Endothelial cell of umbilical vein (primary cell): ENCODE data around the gene COL6A3. TPM values are rescaled to one million over a fixed set of nuclear protein-coding genes. Genes with fewer than 3 reads are reported as not detected.

Experiments
- BruUV-seq: library from RNA; stranded (reverse); fragments of 400-500 nt; replicated peaks from 2 replicates; lab custom pipeline; 2021; lab: Mats Ljungman, UMichigan
- CTCF ChIA-PET: fragments of 300-600, 350-600 bp; sonication (Branson Sonifier 250); formaldehyde crosslinking; loops from one replicate; lab custom pipeline; 2021; ENCODE audit warnings: antibody characterized with exemption, inconsistent platforms; lab: Charles Lee
- POLR2A ChIA-PET: fragments of 300-600, 350-600 bp; sonication (Branson Sonifier 250); formaldehyde crosslinking; loops from one replicate; lab custom pipeline; 2021; ENCODE audit warnings: antibody characterized with exemption, inconsistent platforms; lab: Charles Lee
- DNase-seq: peaks from one replicate; pipeline ENCODE4 v3.0.0-alpha.2; 2011; ENCODE audit warnings: low read depth, low spot score
- FAIRE-seq: peaks from 2 replicates; lab custom pipeline; 2011; peaks lifted over from hg19 to GRCh38; lab: Jason Lieb, UNC
- H2AFZ ChIP-seq: 2 replicates; pipeline ENCODE4 v1.6.0; 2012; ENCODE audit warnings: low read depth, low read length, control low read depth, inconsistent platforms
- H3K27ac ChIP-seq: 2 replicates; pipeline ENCODE4 v1.5.1; 2011; ENCODE audit warnings: low read depth, mild to moderate bottlenecking, control low read depth, low read length, moderate library complexity; ENCODE audit not compliant: insufficient read depth
- H3K27me3 ChIP-seq, 2 experiments: 2 replicates each; pipeline versions ENCODE4 v1.6.0 to v1.6.1; 2011; ENCODE audit warnings: low read length in 2 of 2, mixed read lengths in 1 of 2; ENCODE audit not compliant: control insufficient read depth in 2 of 2, insufficient read depth in 2 of 2
- H3K36me3 ChIP-seq, 2 experiments: 2 replicates in 1 of 2; 3 replicates in 1 of 2; pipeline ENCODE4 v1.5.1; 2011; ENCODE audit warnings: low read length in 2 of 2, mild to moderate bottlenecking in 1 of 2, moderate library complexity in 1 of 2; ENCODE audit not compliant: control insufficient read depth in 2 of 2, insufficient read depth in 2 of 2; ENCODE audit errors: extremely low read depth in 1 of 2
- H3K4me1 ChIP-seq: 3 replicates; pipeline ENCODE4 v1.5.1; 2011; ENCODE audit warnings: mild to moderate bottlenecking, low read length; ENCODE audit not compliant: control insufficient read depth, insufficient read depth; ENCODE audit errors: extremely low read depth
- H3K4me2 ChIP-seq: 2 replicates; pipeline ENCODE4 v1.6.1; 2011; ENCODE audit warnings: low read length, control low read depth, mixed read lengths; ENCODE audit not compliant: insufficient read depth
- H3K4me3 ChIP-seq, 3 experiments: fragments of 200-600 bp in 1 of 3; sonication (generic), shearing (Covaris generic) in 1 of 3; replicated peaks in 1 of 3; 2 replicates each; pipeline ENCODE4 v1.5.1; 2011 to 2016; ENCODE audit warnings: control low read depth in 3 of 3, low read length in 3 of 3, mild to moderate bottlenecking in 2 of 3, inconsistent platforms in 1 of 3, low read depth in 1 of 3, moderate library complexity in 1 of 3; ENCODE audit not compliant: insufficient read depth in 1 of 3
- H3K79me2 ChIP-seq: 2 replicates; pipeline ENCODE4 v1.6.0; 2012; ENCODE audit warnings: low read length, inconsistent platforms; ENCODE audit not compliant: control insufficient read depth, insufficient read depth
- H3K9ac ChIP-seq: replicated peaks from 2 replicates; pipeline ENCODE3; 2011; ENCODE audit warnings: low read length, control low read depth; ENCODE audit not compliant: insufficient read depth; ENCODE audit errors: extremely low read depth
- H3K9me1 ChIP-seq: replicated peaks from 3 replicates; pipeline ENCODE4 v1.6.0; 2011; ENCODE audit warnings: mild to moderate bottlenecking, low read length; ENCODE audit not compliant: control insufficient read depth, insufficient read depth; ENCODE audit errors: extremely low read depth
- H3K9me3 ChIP-seq: replicated peaks from 2 replicates; pipeline ENCODE4 v1.5.1; 2012; ENCODE audit warnings: low read length, inconsistent platforms; ENCODE audit not compliant: control insufficient read depth, insufficient read depth
- H4K20me1 ChIP-seq: replicated peaks from 2 replicates; pipeline ENCODE3; 2011; ENCODE audit warnings: mild to moderate bottlenecking, low read length; ENCODE audit not compliant: control insufficient read depth, insufficient read depth; ENCODE audit errors: extremely low read depth
- EZH2 ChIP-seq: IDR thresholded peaks from 2 replicates; pipeline ENCODE4 v1.6.1; 2012; ENCODE audit warnings: borderline replicate concordance, low read depth, mild to moderate bottlenecking, moderate library complexity, low read length, inconsistent platforms; ENCODE audit not compliant: severe bottlenecking
- FOS ChIP-seq: IDR thresholded peaks from 2 replicates; pipeline ENCODE4 v1.6.1; 2011; ENCODE audit warnings: mild to moderate bottlenecking, low read length, moderate library complexity, borderline replicate concordance; ENCODE audit not compliant: insufficient read depth
- GATA2 ChIP-seq: IDR thresholded peaks from 2 replicates; pipeline ENCODE4 v1.7.0; 2011; ENCODE audit warnings: low read depth, mild to moderate bottlenecking, moderate library complexity, mixed read lengths, low read length; ENCODE audit not compliant: insufficient read length, insufficient read depth
- JUN ChIP-seq: IDR thresholded peaks from 2 replicates; pipeline ENCODE4 v1.6.1; 2011; ENCODE audit warnings: borderline replicate concordance, low read depth; ENCODE audit not compliant: insufficient read length, insufficient read depth
- MYC ChIP-seq: IDR thresholded peaks from one replicate; pipeline ENCODE4 v1.6.1; 2011; ENCODE audit warnings: mild to moderate bottlenecking, low read depth, low read length
- POLR2A ChIP-seq: IDR thresholded peaks from 2 replicates; pipeline ENCODE4 v1.6.1; 2012; ENCODE audit warnings: low read depth, mild to moderate bottlenecking, control low read depth, low read length
- POLR2AphosphoS5 ChIP-seq: IDR thresholded peaks from 2 replicates; pipeline ENCODE4 v1.6.1; 2012; ENCODE audit warnings: low read depth, mild to moderate bottlenecking, control low read depth, low read length, moderate library complexity; ENCODE audit not compliant: insufficient read depth
- dilution Hi-C: fragments of 300-500 bp; cut with MboI; formaldehyde crosslinking; loops from one replicate; pipeline ENCODE4 v1.15.0; 2019; ENCODE audit warnings: low sequenced_read_pairs; ENCODE audit not compliant: extremely low pct_ligation_motif_present
- intact Hi-C: fragments of 100-400 bp; cut with micrococcal nuclease; formaldehyde crosslinking; loops from one replicate; pipeline ENCODE4 v1.10.0; 2022
- polyA plus RNA-seq, 4 experiments: library from polyadenylated mRNA; depleted of rRNA in 3 of 4; stranded (reverse) in 3 of 4; unstranded in 1 of 4; fragments of >200 nt; gene quantifications; 2 replicates each; pipeline versions ENCODE4 v1.2.1 to v1.2.3, GENCODE V29; 2011 to 2012; ENCODE audit warnings: missing spikeins in 1 of 4
- total RNA-seq: library from RNA; stranded (reverse); gene quantifications from 2 replicates; pipeline ENCODE4 v1.2.3, GENCODE V29; 2021
- TF ChIP-seq, protein P1 (sequence below): IDR thresholded peaks from 2 replicates; pipeline ENCODE4 v1.6.1; 2011; ENCODE audit not compliant: insufficient read depth, insufficient read length
- TF ChIP-seq, protein P2 (sequence below), 2 donors: IDR thresholded peaks; 1 replicate in 1 of 2; 2 replicates in 1 of 2; pipeline ENCODE4 v1.5.1; 2011; ENCODE audit warnings: low read length in 2 of 2, mild to moderate bottlenecking in 2 of 2, moderate library complexity in 2 of 2, control low read depth in 1 of 2, inconsistent platforms in 1 of 2, low read depth in 1 of 2; ENCODE audit not compliant: insufficient read depth in 1 of 2; ENCODE audit errors: extremely low read depth in 1 of 2

COL6A3 gene
- total and polyA plus RNA-seq, 2 donors (not counting 3 experiments of a cell fraction or from before 2014, with no cell fraction given), result 0.03 TPM; not detected in 1

DNA sequence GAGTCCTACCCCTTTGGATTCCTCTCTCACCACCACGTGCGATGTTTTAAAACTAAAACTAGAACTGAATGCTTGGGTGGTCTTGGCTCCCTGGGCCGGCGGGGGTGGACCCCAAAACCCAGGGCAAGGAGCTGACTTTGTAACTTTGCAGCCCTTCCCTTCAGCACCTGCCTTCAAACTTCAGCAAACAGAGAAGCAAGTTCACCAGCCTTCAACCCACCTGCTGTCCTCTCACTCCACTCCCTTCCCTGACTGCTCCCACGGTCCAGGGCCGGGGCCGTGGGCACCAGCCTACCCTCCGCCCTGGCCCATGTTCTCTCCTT is 54.5 kb downstream of the COL6A3 start:
- H3K4me3 ChIP-seq, result no peak overlapping the region
- TF ChIP-seq, protein P1, sequence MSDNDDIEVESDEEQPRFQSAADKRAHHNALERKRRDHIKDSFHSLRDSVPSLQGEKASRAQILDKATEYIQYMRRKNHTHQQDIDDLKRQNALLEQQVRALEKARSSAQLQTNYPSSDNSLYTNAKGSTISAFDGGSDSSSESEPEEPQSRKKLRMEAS, result no peak
- TF ChIP-seq POLR2A (no peak), GATA2 (no peak), JUN (no peak), EZH2 (no peak), MYC (no peak), FOS (no peak), POLR2AphosphoS5 (no peak)
- TF ChIP-seq, protein P2, sequence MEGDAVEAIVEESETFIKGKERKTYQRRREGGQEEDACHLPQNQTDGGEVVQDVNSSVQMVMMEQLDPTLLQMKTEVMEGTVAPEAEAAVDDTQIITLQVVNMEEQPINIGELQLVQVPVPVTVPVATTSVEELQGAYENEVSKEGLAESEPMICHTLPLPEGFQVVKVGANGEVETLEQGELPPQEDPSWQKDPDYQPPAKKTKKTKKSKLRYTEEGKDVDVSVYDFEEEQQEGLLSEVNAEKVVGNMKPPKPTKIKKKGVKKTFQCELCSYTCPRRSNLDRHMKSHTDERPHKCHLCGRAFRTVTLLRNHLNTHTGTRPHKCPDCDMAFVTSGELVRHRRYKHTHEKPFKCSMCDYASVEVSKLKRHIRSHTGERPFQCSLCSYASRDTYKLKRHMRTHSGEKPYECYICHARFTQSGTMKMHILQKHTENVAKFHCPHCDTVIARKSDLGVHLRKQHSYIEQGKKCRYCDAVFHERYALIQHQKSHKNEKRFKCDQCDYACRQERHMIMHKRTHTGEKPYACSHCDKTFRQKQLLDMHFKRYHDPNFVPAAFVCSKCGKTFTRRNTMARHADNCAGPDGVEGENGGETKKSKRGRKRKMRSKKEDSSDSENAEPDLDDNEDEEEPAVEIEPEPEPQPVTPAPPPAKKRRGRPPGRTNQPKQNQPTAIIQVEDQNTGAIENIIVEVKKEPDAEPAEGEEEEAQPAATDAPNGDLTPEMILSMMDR (IDR thresholded peaks at IDR 0.05; ENCODE audit: extremely low read depth in 1 of 2, insufficient read depth in 1 of 2, low read depth in 1 of 2, low read length in 2 of 2), result no peak
- H3K4me2 ChIP-seq, result no peak overlapping the region
- no peaks in the 10 kb centered on the region for H3K9me1 ChIP-seq
- no peaks in the 10 kb centered on the region for H3K36me3 ChIP-seq
- H3K79me2 ChIP-seq, result no peaks in the 10 kb centered on the region
- peaks cover 0 to 2% of the 10 kb centered on the region in 2 experiments for H3K27me3 ChIP-seq
- CTCF ChIA-PET, result no interaction called here
- DNase-seq, result no peak
- FAIRE-seq, result no peak
- intact Hi-C loops, result no loop called here
- H2AFZ ChIP-seq, result no peak overlapping the region
- POLR2A ChIA-PET, result no interaction called here
- no peaks in the 10 kb centered on the region for H3K9me3 ChIP-seq
- H3K4me1 ChIP-seq, result no peaks in the 10 kb centered on the region
- no peak overlapping the region for H3K27ac ChIP-seq
- no peaks in the 10 kb centered on the region for H4K20me1 ChIP-seq
- no TSS peak for BruUV-seq
- dilution Hi-C loops, result no loop called here
- H3K9ac ChIP-seq, result no peak overlapping the region
